Measurements from ENCODE around the gene MPDZ.
"Not testable (repeated sequence)": the region's sequence is repeated elsewhere in the genome, so short reads cannot be mapped to it uniquely, and the experiment has no call there.

The MPDZ gene

DNA sequence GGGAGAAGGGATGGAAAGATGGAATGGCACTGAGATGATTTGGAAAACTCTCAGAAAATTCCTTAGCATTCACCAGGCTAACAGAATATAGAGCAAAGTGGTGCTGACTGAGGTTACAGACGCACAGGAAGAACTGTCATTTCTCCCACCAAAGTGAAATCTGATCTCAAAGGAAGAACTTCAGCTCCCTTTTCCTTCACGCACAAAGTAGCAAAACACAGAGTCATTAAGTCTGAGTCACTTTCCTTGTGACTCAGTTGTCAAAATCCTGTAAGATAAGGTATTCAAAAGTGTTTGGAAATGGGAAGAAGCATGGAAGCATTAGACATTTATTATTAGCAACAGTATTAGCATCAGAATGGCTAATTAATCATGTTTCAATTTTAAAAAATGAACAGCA lies 11.7 kb downstream of the MPDZ start:
- DNase-seq = no peak

DNA sequence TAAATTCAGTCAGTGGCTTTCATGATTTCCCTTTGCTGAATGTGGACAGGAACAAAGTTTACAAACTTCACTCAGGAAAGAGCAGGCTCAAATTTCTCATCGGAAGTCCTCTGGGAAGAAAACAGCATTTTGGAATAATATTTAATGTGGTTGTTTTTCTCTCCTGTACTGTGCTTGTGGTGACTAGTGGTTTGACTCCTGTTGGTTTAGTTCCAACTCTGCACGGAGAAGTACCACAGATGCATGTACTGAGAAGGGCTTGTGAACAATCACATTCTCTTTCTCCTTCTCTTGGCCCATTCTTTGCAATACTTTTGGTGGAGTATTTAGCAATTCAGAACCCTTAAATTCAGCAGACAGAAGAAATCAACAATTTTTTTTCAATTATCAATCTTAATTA lies 13.3 kb downstream of the MPDZ start:
- no peak for DNase-seq

DNA sequence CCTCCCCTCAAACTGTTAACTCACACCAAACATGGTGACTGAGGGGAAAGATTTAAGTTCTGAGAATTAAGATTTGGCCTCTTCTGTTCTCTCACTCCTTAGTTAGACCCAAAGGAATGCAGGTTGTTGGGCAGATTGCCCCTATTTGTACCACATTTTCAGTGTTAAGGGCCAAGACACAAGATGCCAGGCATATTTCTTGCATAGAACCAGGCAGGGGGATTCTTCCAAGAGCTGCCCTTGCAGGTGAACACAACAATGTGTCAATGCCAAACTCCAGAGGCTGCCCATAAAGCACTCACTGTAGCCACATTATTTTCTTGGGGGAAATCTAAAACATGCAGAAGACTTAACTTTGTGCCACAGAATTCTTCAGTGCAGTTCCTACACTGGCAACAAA lies 14.7 kb downstream of the MPDZ start:
- DNase-seq = no peak

DNA sequence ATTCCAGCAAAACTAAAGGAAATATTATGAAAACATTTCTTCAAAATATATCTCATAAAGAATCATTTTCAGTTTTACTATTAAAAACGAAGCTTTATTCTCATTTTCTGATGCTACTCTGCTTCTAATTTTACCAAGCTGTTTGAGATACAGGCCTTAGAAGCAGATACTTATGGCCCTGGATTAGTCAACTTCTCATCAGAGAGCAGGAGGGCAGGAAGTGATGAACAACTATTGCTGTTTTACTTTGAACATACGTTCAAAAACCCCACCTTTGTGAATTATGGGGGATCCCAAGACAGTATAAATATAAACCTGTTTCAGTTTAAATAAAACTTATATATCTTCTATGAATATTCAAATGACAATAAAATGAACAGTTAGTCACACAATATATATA lies 16.0 kb downstream of the MPDZ start:
- DNase-seq = no peak

DNA sequence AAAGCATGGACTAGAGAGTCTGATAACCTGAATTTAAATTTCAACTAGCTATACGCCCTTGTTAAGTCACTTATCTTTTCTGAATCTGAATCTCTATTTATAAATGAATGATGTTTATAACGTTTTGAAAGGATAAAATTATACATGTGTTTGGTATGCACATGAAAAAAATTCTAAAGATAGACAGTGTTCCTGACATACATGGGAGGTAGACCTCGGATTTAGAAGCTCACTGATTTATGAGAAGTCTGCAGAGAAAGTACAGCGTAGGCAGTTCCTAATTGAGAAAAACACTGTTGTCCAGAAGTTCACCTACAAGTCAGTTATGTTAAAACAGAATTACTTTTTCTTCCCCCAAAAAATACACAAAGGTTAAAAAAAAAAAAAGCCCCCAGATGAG lies 26.6 kb downstream of the MPDZ start:
- DNase-seq = no peak

DNA sequence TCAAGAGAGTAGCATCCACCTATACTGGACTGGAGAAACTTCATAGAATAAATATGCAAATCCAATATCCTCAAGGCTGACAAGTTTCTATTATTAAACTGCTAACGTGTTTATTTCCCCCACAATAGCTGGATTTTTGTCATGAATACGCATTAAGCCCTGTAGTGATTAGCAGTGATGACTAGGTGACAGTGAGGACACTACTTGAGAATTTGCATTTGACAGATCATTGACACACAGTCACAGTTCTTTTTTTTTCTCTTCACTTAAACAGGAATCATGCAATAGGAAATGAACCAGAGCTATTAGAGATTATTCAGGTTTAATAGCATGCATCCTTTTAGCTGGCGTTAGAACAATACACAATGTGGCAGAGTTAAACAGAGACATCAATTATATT lies 35.3 kb downstream of the MPDZ start:
- no peak for DNase-seq

DNA sequence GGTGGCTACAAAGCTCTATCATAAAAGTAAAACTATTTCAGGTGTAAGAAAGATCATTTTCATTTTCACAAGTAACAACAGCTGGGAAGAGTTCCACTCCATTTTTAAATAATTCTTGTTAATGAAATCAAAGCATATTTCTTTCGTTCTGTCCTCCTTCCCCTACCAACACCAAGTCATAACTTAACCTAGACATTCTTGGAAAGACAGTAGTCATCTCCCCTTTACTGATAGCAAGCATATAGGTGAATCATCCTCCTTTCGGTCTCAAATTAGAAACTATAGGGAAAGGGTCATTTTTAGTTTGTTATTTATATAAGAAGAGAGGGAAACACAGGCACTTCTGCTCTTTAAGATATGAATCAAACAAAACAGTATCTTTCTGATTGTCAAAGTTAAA lies 38.2 kb downstream of the MPDZ start:
- no peak for DNase-seq

DNA sequence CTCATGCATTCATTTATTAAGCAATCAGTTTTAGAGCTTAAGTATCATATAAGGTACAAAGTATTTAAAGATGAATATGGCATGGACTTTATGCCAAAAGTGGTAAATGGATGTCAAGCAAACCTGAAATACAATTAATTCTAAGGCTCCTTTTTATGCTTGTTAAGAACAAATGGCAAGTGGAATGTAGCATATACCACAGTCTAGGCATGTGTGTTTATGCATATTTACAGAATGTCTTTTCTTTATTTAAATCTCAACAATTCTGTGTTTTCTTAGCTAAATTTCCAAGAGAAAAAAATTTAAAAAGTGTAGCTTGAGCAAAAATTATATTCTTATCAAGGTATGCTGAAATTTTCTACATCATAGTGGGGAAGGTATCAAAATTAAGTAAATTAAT lies 39.8 kb downstream of the MPDZ start:
- no peak for DNase-seq

DNA sequence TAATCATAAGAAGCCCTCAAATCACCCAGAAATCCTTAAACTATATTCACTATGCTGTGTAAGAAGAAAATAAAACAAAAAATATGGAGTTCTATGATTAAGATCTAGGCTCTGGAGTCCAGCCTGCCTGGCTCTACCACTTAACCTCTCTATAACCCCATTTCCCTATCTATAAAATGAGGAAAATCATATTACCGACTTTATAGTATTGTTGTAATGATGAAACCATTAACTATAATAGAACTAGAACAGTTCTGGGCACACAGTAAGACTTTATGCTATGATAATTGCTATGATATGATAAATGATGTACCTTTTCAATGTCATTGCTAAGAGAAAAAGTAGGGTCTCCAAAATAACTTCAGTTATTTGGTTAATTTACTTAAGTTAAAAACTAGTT lies 40.3 kb downstream of the MPDZ start:
- no peak for DNase-seq

DNA sequence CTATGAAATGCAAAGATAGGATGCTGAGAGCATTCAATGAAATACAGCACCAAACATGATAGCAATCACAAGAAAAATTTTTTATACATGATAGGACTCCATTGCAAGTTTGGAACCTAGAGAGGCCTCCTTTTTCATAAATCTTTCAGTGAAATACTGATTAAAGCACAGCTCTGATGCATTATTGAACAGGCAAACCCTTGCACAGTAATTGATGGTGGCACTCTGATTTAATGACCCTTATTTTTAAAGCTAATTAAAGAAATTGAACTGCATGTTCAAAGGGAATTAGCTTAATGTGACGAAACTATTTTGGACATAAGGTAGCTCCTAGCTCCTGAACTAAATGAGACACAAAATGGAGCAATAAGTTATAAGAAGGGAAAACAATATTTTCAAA lies 44.6 kb downstream of the MPDZ start:
- DNase-seq = no peak

DNA sequence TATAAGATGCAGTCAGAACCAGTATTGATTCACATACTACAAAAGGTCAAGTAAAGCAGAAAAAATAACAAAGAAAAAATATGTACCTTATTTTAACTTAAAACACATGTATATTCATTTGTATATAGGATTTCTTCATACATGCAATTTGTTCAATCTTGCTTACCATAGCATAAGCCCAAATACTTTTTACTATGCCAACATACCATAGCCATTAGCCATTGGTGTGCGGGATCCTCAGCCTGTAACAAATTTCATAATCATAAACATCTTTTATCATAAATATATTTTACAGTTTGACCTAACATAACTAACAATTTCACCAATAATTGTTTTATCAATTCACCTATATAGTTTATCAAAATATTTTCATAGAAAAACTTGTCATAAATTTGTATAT lies 51.1 kb downstream of the MPDZ start:
- DNase-seq = no peak

DNA sequence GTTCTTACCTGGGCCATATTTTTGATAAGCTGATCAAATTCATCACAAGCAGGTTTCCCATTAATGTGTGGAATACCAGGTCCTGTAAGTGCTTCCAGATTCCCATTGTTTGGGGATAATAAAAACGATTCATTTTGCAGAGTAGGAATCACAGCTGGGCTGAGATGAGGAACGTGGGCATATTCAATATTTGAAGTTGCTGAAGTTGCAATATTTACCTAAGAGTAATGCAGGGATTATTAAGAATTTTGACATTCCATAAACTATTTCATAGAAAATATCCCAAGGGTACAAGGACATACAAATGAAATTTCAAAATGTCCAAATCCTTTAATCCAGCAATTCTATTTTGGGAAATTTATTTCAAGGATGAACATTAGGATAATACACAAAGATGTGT lies 55.1 kb downstream of the MPDZ start:
- DNase-seq = no peak

DNA sequence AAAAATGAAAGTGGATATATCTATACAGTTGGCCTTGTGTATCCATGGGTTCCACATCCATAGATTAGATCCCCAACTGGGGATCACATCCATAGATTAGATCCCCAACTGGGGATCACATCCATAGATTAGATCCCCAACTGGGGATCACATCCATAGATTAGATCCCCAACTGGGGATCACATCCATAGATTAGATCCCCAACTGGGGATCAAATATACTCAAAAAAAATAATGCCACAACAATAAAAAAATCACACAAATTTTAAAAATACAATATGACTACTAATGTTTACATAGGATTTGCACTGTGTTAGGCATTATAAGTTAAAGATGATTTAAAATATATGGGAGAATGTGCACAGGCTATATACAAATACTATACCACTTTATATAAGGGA lies 56.8 kb downstream of the MPDZ start:
- DNase-seq = not testable (repeated sequence)

DNA sequence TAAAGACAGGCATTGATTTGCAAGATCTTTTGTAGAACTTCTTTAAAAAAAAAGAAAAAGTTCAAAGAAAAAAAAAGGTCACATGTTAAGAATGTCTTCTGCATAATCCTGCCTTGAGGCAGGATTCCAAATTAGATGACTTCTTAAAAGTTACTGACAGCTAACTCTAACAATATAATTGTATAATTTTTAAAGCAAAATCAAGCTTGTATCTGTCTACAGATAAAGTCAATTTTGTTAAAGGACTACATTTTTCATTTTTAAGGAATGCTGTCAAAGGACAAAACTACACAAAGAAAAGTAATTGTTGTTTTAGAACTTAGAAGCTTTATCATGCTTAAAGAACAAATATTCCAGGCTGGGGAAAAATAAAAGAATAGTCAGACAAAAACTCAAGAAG lies 57.8 kb downstream of the MPDZ start:
- no peak for DNase-seq

DNA sequence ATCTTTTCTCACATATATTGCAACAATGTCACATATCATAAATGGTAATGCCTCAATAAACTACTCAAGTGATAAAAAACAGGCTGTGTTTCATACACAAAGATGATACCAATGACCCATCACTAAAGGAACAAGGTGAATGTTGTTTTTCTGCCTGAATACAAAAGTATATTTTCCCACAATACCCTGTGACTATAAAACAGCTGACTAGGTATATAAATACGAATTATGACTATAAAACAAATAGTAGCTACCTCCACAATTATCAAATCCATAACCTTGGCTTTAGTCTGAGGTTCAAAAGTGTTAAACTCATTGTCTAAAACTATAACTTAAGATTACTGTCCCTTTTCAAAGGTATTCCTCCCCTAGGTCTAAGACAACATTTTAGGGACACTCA lies 58.7 kb downstream of the MPDZ start:
- no peak for DNase-seq

DNA sequence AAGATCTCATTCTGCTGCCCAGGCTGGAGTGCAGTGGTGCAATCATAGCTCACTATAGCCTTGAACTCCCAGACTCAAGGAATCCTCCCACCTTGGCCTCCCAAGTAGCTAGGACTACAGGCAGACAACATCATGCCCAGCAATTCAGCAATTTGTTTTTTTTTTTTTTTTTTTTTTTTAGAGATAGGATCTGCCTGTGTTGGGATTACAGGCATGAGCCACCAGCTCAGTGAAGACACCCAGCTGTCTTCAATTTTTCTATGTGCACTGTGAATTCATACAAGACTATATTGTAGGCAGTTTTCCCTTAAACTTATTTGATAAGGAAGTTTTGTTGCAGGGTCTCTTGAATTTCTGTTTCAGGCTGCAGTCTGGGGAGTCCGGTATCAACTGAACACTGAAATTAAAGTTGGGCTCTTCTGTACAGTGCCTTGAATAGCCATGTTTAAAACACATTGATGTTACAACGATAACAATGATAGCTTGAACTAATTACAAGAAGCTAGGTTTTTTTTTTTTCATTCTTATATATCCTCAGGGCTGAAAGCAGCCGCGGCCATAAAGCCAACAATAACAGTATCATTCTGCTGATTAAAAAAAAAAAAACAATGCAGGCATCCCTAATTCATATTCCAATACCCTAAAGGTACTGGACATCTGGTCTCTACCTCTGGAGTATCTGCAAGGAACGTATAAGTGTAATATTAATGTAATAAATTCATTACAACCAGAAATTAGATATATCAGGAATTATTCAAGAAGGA lies 63.5 kb downstream of the MPDZ start:
- DNase-seq = no peak

DNA sequence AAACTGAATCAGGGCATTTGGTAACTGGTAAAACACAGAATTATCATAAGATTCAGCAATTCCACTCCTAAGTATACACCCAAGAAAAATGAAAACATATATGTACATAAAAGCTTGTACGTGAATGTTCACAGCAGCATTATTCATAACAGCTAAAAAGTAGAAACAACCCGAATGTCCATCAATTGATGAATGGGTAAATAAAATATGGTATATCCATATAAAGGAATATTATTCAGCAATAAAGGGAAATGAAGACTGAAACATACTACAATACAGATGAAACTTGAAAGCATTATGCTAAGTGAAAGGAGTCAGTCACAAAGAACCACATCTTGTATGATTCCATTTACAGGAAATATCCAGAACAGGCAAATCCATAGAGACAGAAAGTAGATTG lies 65.5 kb downstream of the MPDZ start:
- no peak for DNase-seq

DNA sequence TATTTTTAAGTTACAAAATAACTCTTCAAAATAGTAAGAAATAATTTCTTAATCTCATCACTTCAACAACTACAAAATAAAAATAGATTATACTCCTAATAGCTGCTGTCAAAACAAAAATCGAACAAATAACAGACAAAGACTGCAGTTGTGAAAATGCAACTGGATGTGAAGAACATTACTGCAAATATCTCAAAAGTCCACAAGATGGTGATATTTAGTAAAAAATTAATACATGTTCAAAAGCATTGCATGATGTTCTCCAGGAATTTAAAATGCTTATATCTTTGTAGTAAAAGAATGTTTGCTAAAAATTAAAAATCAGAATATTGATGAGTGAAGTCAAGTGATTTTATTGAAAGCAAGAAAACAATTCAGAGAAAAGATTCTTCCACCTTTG lies 66.2 kb downstream of the MPDZ start:
- DNase-seq = no peak

DNA sequence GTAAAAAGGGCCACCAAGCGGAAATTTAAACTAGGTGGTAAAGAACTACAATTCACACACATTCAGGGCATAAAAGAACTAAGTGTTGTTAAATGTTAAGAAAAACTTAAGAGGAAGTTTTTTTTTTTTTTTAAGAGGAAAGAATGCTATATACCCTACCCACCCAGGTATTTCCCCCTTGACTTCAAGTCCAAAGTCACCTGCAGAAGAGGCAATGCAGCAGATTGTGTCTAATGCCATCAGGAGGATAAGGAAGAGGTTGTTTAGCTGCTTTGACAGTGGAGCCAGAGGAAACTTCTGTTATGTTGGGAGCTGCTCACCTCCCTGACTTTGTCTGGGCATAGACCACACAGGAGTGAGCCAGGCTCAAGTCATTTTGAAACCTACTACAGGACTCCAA lies 69.2 kb downstream of the MPDZ start:
- no peak for DNase-seq

DNA sequence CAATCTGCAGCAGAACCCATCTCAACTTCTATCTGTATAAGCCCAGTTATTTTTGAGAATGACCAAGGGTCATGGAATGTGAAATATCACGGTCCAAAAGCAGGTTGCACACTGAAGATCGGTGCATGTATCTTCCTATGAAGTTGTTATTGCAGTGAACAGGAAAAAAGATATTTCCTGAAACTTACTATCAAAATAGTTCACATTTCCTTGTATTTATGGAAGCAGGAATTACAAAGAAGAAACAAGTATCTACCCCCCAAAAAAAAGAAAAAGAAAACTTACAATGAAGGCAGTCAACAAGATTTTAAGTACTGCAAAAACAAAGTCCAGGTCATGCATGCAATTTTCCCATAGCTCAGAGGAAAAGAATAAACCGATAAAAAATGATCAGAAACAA lies 70.0 kb downstream of the MPDZ start:
- no peak for DNase-seq

DNA sequence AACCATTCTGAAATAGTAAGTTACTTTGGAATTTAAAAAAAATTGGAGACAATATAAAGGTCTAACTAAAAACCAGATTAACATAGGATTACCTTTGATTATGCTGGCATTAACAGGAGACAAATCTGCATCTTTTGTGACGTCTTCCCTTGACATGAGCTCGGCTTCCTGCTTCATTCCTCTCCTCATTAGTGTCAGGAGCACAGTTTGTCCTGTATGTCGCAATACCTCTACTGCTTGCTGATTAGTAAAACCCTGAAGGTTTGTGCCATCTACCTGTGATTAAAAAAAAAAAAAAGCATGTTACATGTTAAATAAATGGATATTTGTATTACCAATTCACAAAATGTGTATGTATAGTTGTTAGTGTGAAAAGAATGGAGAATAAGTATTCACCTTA lies 73.7 kb downstream of the MPDZ start:
- no peak for DNase-seq

DNA sequence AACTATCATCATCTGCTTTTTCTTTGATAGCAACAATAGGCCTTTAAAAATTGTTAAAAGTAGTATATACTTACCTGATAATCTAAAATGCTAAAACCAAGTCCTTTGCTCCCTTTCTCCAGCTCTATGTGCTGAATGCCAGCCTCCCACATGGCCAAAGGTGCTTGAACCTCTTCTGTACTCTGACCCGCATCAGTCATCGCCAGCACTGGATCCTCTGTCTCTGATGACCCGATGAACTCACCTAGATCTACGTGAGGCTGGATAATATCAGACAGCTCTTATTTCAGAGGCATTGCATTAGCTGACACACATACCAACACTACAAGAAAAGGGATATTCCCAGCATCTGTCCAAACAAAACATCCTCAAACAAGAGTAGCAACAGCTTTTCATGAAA lies 89.5 kb downstream of the MPDZ start:
- no peak for DNase-seq

DNA sequence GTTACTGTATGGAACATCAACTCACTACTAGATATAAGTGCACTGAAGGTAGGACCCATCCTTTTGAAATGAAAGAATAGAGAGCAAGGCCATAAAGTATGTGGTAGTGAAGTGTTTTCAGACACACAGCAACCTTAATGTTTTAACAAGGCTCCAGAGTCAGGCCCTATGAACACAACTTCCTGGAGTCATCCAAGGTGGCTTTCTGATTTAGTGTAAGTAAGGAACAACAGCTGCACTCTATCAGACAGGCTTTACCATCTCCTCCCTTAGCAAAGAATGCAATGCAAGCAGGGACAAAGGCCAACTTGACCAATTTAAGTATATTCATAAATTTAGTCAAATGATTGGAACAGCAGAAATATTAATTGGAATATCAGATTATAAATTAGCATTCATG lies 90.1 kb downstream of the MPDZ start:
- no peak for DNase-seq

DNA sequence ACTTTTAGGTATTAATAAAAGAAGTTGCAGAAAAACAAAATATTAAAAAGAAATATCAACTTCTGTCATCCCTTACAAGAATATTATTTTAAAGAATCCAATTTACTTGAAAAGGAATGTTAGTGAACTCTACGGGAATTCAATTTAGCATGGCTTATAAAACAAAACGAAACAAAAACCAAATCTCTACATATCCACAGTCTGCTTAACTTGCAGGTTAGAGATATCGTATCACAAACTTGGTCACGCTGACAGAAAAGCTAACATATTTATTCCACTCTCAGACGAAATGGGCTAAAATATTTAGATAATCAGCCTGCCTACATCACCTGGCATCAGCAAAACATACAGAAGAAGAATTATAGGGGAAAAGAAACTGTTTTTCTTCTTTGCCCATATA lies 92.7 kb downstream of the MPDZ start:
- no peak for DNase-seq

DNA sequence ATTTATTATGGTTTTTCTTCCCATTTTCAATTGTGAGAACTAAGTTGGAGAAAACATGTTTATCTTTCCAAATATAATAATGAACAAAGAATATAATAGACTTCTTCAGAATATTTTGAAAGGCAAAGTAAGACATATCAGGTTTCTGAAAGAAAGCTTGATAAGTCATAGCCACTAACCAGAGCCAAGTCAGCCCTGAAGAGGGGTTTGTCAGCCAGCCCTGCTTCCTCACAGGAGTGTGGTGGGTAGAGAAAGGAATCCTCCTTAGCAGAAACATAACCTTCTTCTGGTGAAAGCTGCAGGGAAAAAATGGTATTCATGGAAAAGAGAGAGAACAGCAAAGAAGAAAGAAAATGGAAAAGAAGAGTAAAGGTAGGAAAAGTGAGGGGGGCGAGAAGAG lies 93.4 kb downstream of the MPDZ start:
- DNase-seq = no peak

DNA sequence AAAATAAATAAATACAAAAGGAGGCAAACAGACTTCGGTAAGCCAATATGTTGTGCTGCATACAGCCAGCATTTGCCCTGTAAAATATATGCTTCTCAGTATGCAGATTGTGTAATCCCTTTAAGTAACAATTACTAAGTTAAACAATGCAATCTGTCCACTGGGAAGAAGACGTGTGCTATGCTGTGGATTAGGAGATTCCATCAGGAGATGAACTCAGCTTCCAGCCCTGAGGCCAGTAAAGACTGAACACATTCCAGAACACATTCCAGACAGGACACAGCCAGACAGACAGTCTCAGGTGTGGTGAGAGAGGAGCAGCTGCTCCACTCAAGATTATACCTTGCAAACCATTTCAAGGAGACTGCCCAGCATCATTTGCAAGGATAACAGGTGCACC lies 97.8 kb downstream of the MPDZ start:
- no peak for DNase-seq

Data from activated effector memory CD4-positive, alpha-beta T cell treated with Interleukin-2 at 50 U/mL for 16 hours (primary cell).